Fibroblast of pulmonary artery (primary cell): ENCODE measurements around the gene CCDC40.
A peak's percentile ranks its signal among the peaks of the same experiment; 100 is the strongest.

Source experiments
- DNase-seq: peaks from one replicate; pipeline ENCODE4 v3.0.0-alpha.2; 2010; ENCODE audit warnings: low read depth
- H3K4me3 ChIP-seq: replicated peaks from 2 replicates; pipeline ENCODE4 v1.5.1; 2011; ENCODE audit warnings: low read depth, mild to moderate bottlenecking, control low read depth, low read length, moderate library complexity
- CTCF ChIP-seq: IDR thresholded peaks from 2 replicates; pipeline ENCODE4 v1.5.1; 2011; ENCODE audit warnings: mild to moderate bottlenecking, control low read depth, low read length, inconsistent platforms; ENCODE audit errors: missing control alignments

CCDC40 gene

GRCh38 chr17:80002690-80003490, 33.6 kb upstream of the CCDC40 start:
- no peak for DNase-seq
- TF ChIP-seq CTCF = no peak
- no peak overlapping the region for H3K4me3 ChIP-seq

DNA sequence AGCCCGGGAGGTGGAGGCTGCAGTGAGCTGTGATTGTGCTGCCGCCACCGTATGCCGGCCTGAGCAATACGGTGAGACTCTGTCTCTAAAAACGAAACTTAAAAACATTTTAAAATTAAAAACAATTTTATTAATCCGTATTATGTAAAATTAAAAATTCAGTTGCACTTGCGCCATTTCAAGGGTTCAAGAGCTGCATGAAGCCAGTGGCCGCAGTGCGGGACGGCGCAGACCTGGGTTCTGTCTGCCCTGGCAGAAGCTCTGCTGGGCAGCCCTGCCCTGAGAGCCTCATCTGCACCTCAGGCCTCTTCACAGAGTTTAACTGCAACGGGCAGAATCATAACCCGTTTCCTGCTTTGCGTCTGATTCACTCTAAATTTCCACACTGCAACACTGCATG, 32.5 kb upstream of the CCDC40 start:
- DNase-seq = no peak
- no peak for TF ChIP-seq CTCF
- no peak overlapping the region for H3K4me3 ChIP-seq

- DNase-seq = peak; percentile 53
- H3K4me3 ChIP-seq = no peak overlapping the region
- TF ChIP-seq CTCF = peak; percentile 91
These were observed 30.8 kb upstream of the CCDC40 start for GRCh38 chr17:80005360-80006338.

- H3K4me3 ChIP-seq = no peak overlapping the region
- TF ChIP-seq CTCF = no peak
- no peak for DNase-seq
These were observed 30.1 kb upstream of the CCDC40 start for GRCh38 chr17:80006339-80006720.

- TF ChIP-seq CTCF = no peak
- no peak for DNase-seq
- H3K4me3 ChIP-seq = no peak overlapping the region
These were observed 29.4 kb upstream of the CCDC40 start for GRCh38 chr17:80006811-80007752.

- no peak for DNase-seq
- no peak for TF ChIP-seq CTCF
- no peak overlapping the region for H3K4me3 ChIP-seq
These were observed 28.5 kb upstream of the CCDC40 start for GRCh38 chr17:80007939-80008338.
